ENCODE data around the gene STK4.

The STK4 gene

GRCh38 chr20:44955270-44955669 is 11.0 kb upstream of the STK4 start:
- DNase-seq, result no peak

GRCh38 chr20:44956410-44956809 is 9.9 kb upstream of the STK4 start:
- no peak for DNase-seq

- DNase-seq, result no peak
Measured at GRCh38 chr20:44958276-44958675, 8.0 kb upstream of the STK4 start.

GRCh38 chr20:44959082-44959637 is 7.2 kb upstream of the STK4 start:
- peak; percentile 15 for DNase-seq

GRCh38 chr20:44959638-44960102 is 6.6 kb upstream of the STK4 start:
- DNase-seq, result no peak

- peak; percentile 93 for DNase-seq
Measured at GRCh38 chr20:44960103-44960852, 6.0 kb upstream of the STK4 start, which contains the start of gene TOMM34. TOMM34 (minus strand) TSS chr20:44960397; CDS start chr20:44960333, 64 bp downstream.

GRCh38 chr20:44961011-44961869 is 5.1 kb upstream of the STK4 start:
- DNase-seq, result no peak

- DNase-seq, result no peak
Measured at GRCh38 chr20:44961870-44962267, 4.4 kb upstream of the STK4 start.

- DNase-seq, result no peak
Measured at GRCh38 chr20:44962483-44962882, 3.8 kb upstream of the STK4 start.

GRCh38 chr20:44963325-44964215 is 2.7 kb upstream of the STK4 start:
- no peak for DNase-seq

GRCh38 chr20:44965651-44966029 is 672 bp upstream of the STK4 start:
- DNase-seq, result no peak

- no peak for DNase-seq
Measured at GRCh38 chr20:44967207-44967807, 995 bp downstream of the STK4 start.

- no peak for DNase-seq
Measured at GRCh38 chr20:44969300-44969894, 3.1 kb downstream of the STK4 start.

GRCh38 chr20:44970243-44970757 is 4.0 kb downstream of the STK4 start:
- DNase-seq, result no peak

- DNase-seq, result no peak
Measured at GRCh38 chr20:44973053-44973452, 6.7 kb downstream of the STK4 start.

- no peak for DNase-seq
Measured at GRCh38 chr20:44976698-44977097, 10.4 kb downstream of the STK4 start.

- DNase-seq, result no peak
Measured at GRCh38 chr20:44979090-44979621, 12.8 kb downstream of the STK4 start.

- DNase-seq, result no peak
Measured at GRCh38 chr20:44981736-44982406, 15.6 kb downstream of the STK4 start.

GRCh38 chr20:44983093-44983674 is 16.9 kb downstream of the STK4 start:
- DNase-seq, result no peak

- DNase-seq, result no peak
Measured at GRCh38 chr20:44988631-44989171, 22.4 kb downstream of the STK4 start.
